NCI-H345 (cell line): Measurements from ENCODE around the gene ARID3C.
"Not testable (repeated sequence)": the region's sequence is repeated elsewhere in the genome, so short reads cannot be mapped to it uniquely, and the experiment has no call there.

ENCODE experiments used
- DNase-seq: peaks from one replicate; lab custom pipeline; 2025; lab: John Stamatoyannopoulos, UW

The ARID3C gene

DNA sequence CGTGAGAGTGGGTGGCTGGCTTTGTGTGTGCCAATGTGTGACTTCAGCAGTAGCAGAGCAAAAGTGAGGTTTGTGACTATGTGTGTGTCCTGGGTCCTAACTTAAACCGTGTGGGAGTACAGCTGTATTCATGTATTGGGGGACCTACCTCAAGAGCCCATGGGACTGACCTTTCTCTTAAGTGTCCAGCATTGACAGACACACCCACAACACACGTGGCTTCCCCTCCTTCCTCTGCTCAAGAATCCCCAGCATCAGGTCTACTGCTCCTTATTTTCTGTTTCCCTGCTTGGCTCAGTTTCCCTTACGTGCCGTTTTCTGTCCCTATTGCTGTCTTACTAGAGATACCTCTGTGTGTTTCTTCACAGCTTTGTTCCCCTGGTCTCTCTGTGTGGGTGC is 23.7 kb upstream of the ARID3C start:
- no peak for DNase-seq

DNA sequence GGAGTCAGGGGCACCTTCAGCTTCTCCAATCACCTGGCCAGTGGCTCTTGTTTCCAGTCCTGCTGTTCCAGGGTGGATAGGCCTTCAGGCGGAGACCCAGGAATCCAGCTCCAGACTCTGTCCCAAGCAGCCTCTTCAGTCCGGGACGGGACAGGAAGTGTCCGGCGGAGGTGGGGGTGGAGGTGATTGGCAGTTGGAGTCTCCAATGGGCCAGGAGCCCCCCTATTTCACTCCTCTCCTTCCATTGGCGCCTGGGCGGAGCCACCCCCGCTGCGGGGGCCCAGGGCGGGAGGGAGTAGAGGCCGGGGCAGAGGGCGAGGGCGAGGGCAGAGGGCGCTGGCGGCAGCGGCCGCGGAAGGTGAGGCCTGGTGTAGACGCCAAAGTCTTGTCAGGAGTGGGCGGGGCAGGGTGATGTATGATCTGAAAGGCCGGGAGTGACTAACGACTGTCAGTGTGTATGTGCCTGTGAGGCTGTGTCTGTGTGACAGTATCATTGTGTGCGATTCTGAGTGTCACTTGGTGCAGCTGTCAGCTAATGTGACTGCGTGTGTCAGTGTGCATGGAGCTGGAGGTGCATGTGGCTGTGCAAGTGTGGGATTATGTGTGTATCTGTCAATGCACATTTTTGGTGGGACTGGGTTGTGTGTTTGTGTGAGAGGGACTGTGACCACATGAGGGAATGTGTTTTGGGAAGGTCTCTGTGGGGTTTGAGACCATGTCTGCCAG is 23.2 kb upstream of the ARID3C start, which contains the start of gene IL11RA:
Gene IL11RA, plus strand, starts transcription at position 310 of the 726 bp plus-strand sequence. CDS start 3,033 bp downstream, outside the sequence.
- DNase-seq = no peak

DNA sequence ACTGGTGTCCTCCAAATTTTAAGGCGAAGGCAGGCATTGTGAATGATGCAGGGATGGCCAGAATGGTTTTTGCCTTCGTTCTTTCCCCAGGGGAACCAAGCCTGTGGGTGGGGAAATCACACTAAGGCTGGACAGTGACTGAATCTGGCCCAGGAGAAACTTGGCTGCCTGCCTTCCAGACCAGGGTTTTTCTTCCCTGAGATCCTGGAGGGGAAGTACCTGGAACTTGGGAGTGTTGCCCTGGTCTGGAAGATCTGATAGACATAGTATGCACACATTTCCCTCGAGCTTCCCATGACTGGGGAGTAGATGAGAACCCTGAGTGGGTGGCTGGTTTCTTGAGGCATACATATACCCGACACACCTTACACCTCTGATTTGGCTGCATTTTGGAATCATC is 22.5 kb upstream of the ARID3C start:
- DNase-seq = no peak

DNA sequence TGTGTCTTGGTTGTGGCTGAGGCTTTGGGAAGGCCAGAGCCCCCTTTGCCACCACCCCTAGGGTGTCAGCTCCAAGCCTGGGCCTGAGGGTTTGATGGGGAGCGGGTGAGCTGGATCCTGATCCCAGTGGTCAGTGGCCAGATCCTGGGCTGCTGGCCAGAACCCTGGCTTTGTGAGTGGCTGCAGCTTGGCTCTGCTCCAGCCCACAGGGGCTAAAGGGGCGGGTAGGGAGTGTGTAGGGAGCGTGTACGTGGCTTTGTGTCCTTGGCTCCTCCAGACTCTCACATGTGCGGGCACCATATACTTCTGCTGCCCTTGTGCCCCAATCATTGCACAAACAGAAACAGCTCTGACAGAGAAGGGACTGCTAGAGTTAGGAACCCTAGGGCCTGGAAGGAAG is 21.9 kb upstream of the ARID3C start:
- no peak for DNase-seq

DNA sequence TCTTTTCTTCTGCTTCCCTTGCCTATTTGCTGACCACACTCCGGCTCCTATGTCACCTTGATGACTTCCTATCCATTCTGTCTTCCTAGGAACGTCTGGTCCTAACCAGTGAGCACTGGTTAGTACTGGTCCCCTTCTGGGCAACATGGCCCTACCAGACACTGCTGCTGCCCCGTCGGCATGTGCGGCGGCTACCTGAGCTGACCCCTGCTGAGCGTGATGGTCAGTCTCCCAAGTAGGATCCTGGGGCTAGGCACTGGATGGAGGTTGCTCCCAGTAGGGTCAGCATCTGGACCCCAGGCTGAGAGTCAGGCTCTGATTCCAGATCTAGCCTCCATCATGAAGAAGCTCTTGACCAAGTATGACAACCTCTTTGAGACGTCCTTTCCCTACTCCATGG is 19.8 kb upstream of the ARID3C start:
- no peak for DNase-seq

DNA sequence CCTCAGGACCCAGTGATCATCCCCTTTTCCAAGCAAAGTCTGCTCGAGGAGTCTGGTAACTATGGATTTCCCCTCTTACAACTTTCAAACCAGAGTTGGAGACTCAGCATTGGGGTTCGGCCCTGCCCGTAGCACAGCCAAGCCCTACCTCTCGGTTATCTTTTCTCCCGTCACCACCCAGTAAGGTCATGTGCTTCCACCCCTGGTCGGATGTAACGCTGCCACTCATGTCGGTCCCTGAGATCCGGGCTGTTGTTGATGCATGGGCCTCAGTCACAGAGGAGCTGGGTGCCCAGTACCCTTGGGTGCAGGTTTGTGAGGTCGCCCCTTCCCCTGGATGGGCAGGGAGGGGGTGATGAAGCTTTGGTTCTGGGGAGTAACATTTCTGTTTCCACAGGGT is 18.8 kb upstream of the ARID3C start:
- DNase-seq = no peak

DNA sequence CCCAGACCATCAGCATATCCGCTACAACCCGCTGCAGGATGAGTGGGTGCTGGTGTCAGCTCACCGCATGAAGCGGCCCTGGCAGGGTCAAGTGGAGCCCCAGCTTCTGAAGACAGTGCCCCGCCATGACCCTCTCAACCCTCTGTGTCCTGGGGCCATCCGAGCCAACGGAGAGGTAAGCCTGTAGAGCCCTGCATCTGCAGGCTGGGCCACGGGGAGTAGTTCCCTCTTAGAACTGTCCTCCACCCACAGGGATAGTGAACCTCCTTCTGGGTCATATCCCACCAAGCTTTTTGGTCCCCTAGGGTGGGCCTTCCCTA is 18.2 kb upstream of the ARID3C start:
- DNase-seq = no peak

DNA sequence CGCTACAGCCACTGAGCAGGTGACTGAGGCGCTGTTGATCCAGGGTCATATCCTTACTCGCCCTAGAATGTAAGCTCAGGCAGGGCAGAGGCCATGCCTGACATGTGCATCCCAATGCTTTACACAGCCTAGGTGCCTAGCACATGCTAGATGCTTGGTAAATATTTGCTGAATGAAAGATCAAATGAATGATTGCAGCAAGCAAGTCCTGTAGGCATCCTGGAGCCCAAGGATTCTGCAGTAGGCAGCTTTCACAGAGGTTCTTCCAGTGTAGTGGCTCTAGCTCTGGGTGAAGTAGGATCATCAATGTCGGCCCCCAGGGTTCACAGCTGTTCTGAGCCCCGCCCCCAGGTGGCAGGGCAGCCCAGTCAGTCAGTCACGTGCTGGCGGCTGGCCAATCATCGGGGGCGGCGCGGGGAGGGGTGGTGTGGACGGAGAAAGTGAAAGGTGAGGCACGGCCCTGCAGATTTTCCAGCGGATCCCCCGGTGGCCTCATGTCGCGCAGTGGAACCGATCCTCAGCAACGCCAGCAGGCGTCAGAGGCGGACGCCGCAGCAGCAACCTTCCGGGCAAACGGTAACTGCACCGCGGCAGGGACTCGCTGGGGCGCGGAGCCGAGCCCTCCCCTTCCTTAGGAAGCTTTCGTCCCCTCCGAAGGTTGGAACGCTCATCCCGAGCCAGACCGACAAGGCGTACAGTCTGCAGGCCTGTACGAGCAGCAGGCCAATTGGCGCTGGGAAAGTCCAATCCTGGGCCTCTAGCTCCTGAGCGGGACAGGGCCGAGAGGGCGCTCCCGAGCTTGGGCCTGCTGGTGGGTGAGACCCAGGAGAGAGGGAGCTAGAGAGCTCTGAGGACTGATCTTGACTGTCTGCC is 17.6 kb upstream of the ARID3C start, which contains the start of gene GALT:
Gene GALT, plus strand, starts transcription at position 465 of the 873 bp plus-strand sequence. Its CDS starts 30 bp downstream, at position 495.
- DNase-seq = peak; percentile 93

DNA sequence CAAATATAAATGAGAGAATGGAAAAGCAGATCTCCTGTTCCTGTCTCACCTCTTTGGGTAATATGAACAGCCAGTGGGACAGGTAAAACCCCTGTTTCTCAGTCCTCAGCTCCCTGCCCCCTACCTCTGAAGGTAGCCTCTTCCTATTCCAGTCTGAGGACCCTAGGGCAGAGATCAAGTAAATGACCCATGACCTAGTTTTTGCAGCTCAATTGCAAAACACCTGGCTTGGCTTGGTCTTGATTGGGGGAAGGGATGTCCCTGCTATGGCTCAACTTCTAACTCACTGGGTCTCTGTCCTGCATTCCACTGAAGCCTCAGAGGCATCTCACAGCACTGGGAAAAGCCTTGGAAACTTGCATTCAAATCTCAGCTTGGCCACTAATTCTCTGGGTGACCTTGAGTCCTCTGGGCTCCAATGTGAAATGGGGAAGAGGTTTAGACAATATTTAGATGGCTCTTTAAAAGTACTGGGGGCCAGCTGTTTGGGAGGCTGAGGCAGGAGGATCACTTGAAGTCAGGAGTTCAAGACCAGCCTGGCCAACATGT is 16.0 kb upstream of the ARID3C start:
- DNase-seq = no peak

DNA sequence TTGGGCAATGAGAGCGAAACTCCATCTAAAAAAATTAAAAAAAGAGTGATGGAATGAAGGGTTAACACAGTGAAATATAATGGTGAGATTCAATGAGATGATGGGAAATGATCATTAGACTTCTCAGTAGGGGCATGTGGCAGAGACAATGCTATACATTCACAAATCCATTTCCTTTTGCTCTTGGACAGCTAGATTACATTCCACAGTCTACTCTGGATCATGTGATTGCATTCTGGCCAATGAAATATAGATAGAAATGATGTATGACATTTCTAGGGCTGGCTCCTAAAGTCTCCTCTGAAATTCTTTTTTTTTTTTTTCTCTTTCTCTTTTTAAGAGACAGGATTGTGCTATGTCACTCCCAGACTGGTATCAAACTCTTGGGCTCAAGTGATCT is 13.8 kb upstream of the ARID3C start:
- DNase-seq = no peak

DNA sequence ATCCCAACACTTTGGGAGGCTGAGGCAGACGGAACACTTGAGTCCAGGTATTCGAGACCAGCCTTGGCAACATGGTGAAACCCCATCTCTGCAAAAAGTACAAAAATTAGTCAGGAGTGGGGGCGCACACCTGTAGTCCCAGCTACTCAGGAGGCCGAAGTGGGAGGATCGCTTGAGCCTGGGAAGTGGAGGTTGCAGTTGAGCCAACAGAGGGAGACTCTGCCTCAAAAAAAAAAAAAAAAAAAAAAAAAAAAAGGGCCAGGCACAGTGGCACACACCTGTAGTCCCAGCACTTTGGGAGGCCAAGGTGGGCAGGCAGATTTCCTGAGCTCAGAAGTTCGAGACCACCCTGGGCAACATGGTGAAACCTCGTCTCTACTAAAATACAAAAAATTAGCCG is 10.5 kb upstream of the ARID3C start:
- DNase-seq = not testable (repeated sequence)

DNA sequence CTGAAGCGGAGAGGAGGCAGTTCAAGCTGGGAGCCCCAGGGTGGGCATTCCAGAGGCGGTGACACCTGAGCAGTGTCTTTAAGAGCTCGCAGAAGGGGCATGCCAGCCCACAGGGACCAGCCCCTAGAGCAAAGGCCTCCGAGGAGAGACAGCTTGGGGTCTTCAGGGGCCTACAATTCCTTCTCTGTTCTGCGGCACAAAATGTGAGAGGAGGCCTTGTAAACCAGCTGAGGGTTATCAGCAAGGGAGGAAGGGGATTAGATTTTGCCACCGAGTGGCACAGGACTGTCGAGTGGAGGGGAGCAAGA is 9.2 kb upstream of the ARID3C start:
- no peak for DNase-seq

DNA sequence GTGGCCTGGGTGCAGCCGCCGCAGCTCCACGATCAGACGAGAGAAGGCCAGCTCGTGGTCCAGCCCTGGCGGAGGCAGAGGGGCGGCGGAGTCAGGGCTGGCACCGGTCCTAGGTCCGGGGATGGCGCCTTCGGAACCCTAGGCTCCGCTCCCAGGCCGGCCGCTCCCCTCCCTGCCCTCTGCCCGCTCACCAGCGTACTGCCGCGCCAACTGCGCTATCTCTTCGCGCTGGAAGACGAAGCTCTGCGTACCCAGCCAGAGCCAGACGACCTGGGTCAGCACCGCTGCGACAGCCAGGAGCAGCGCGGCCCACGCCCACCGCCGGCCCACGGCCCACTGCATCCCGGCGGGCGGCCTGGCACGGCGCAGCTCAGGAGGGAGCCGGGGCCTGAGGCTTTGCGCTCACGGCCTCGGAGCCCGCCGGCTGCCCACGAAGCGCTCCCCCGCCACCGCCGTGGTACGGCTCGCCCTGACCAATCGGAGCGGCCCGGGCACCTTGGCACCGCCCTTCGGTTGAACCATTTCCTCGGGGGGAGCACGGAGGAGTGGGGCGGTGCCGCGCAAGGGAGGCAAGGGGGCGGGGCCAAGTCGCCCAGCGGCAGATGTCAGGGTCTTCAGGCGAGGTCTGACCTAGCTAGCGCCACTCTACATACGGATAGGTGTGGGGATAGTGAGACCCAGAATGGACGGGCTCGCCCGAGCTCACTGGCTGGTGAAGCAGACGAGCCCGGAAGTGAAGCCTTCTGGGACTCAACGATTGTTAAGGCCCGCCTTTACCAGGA is 8.7 kb upstream of the ARID3C start, which contains the start of gene SIGMAR1:
Gene SIGMAR1, minus strand, starts transcription at position 432 of the 782 bp plus-strand sequence. Its CDS starts 90 bp downstream, at position 342.
- DNase-seq = peak; percentile 93

DNA sequence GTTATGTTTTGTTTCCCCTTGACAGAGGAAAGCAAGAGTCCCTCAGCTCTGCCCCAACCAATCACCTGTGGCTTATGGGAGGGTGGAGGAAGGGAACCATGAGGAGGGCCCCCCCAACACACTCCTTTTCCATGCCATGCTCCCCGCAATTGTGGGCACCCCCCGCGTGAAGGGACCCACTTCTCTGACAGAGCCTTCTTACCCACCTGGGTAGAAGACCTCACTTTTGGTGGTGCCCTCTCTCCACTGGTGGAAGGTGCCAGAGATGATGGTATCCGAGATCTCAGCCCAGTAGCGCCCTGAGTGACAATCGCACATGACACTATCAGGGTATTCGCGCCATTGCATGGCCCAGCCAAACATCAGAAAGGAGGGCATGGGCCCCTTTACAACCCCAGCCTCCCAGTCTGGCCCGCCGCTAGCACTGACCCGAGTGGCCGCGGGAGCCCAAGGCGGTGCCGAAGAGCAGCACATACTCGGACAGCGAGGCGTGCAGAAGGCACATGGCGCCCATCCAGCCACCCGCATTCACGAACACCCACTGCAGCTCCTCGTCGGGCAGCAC is 8.0 kb upstream of the ARID3C start:
- DNase-seq = no peak

DNA sequence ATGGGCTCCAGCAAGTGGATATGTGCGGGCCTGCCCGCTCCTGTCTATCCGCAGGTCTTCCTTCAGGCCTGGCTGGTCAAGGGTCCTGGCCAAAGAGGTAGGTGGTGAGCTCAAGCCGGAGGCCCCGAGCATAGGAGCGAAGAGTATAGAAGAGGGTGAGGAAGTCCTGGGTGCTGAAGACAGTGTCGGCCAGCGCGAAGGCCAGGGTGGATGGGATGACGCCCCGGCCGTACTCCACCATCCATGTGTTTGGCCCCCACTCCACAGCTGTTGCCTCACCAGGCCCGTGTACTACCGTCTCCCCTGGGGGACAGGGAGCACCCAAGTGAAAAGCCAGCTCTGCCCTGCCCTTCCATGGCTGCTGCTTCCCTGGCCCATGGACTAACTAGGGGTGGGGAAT is 6.7 kb upstream of the ARID3C start:
- no peak for DNase-seq

DNA sequence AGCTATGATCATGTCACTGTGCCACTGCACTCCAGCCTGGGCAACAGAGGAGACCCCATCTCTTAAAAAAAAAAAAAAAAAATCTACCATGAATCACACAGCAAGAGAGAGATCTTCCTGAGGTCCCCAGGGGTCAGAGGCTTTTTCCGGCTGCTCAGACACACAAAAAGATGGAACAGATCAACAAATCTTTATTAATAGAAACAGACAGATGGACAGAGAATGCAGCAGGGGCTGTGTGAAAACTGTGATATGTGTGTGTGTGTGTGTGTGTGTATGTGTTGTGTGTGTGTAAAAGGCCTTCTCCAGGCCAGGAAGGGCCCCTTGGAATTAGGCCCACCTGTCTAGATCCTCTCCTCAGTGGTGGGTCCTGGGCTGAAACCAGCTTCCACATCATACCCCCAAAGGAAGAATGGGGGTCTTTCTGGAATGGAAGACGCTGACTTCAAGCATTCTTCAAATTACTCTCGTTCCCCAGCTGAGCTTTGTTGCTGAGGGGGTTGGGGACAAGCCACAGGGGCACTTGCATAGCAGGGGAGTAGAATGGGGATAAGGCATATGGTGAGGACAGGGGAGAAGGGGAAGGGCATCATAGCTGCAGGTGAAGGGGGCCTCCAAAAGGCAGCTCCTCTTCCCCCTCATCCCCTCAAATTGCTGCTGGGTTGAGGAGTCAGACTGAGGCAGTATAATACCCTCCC is 5.8 kb upstream of the ARID3C start:
- no peak for DNase-seq

DNA sequence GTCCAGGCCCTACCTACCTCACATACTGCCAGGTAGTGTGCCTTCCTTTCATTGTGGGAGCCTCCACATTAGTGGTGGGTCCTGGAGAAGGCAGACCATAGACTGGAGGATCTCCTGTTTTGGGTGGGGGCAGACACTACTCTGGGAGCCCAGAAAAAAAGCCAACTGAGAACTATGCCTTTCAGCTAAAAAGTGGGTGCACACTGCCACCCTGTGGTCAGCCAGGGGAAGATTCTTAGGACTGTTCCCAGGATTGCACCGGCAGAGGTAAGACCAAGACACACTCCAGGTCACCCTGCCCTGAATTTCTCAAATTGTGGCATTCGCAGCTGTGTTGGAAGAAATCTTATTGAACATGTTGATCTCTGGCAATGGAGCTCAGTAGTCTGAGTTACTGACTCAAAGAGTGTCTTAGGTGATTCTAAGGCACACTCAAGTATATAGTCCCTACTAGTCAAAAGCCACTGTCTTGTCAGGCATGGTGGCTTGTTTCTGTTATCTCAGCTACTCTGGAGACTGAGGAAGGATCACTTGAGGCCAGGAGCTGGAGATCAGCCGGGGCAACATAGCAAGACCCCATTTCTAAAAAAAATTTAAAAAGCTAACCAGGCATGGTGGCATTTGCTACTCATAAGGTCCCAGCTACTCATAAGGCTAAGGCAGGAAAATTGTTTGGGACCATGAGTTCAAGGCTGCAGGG is 5.1 kb upstream of the ARID3C start:
- peak; percentile 49 for DNase-seq

DNA sequence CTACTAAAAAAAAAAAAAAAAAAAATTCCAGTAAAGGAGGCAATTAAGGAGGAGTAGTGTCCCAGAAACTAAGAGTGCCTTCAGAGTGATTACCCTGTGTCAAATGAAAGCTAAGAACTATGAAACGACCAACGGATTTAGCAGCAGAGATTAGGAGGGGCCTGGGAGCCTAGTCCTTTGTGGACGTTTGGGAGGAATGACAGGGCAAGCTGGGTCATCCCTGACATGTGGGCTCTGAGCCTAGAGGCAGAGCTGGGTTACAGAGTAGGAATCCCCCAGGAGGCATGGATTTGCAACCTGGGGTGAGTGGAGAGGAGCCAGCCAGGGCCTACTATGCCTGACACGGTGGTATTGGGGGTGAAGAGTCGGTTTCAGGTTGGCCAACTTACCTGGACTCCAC is 4.3 kb upstream of the ARID3C start:
- no peak for DNase-seq

DNA sequence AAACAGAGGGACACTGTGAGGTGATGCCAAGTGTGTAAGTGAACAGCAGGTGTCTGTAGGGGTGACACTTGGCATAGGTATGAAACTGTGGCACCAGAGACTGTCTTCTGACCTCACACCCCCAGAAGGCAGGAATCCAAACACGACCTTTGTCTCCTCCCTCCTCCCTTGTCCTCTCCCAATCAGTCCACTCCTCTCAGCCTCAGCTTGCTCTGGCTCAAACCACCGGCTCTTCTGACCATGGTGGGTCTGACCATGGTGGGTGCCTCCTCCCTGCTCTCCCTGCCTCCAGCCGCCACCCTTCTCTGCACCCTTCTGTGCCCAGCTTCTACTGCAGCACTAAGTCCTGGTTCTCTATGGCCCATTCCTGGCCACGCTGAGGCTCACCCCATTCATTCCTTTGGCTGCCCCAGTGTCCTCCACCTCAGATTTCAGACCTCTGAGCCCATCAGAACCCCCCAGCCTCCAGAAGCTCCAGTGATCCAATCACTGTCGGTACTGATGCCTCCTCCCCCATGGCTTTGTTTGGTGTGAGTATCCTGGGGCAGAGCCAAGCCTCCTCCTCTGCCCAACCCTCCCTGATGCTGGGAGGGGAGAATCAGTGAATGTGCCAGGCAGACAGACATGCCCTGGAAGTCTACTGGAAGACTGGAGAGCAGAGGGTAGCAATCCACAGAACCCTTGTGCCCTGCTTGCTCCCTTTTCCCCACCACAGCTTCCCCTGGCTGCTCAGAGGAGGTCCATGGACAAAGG is 1.7 kb upstream of the ARID3C start:
- DNase-seq = no peak

DNA sequence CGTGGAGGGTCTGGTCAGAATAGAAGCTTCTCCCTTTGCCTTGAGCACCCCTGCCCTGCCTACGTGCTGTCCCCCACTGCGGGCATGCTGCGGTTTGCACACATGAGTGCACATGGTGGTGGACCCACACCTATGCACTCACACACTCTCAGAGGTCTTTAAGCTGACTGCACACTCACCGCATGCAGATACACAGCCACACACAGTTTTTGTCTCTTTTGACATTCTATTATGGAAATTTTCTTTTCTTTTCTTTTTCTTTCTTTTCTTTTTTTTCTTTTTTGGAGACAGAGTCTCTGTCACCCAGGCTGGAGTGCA is 584 bp upstream of the ARID3C start:
- DNase-seq = no peak
